Right cardiac atrium (tissue), 5 donors: ENCODE results near the gene RSPRY1. TPM values are rescaled to one million over a fixed set of nuclear protein-coding genes. Genes with fewer than 3 reads are reported as not detected.

Experiments
- ATAC-seq, 2 donors: fragments of 200-7000 bp; cut with Tn5 transposase; one replicate each; pipeline versions ENCODE4 v1.8.0 to v1.9.1; 2020; ENCODE audit warnings: moderate library complexity in 2 of 2, mild to moderate bottlenecking in 1 of 2
- DNase-seq, 3 donors: peaks; one replicate each; pipeline ENCODE4 v3.0.0-alpha.2; 2020
- H3K27ac ChIP-seq: one replicate; pipeline ENCODE4 v1.5.1; 2013; ENCODE audit warnings: mild to moderate bottlenecking, low read length, control low read depth, moderate library complexity
- H3K27me3 ChIP-seq: one replicate; pipeline ENCODE4 v1.6.1; 2013; ENCODE audit not compliant: control insufficient read depth, insufficient read depth
- H3K4me1 ChIP-seq: one replicate; pipeline ENCODE4 v1.6.1; 2013; ENCODE audit warnings: low read length; ENCODE audit not compliant: control insufficient read depth, insufficient read depth
- H3K4me3 ChIP-seq: one replicate; pipeline ENCODE4 v1.5.1; 2013; ENCODE audit warnings: low read length, control low read depth
- H3K9me3 ChIP-seq: one replicate; pipeline ENCODE4 v1.6.1; 2013; ENCODE audit warnings: low read length; ENCODE audit not compliant: control insufficient read depth
- WGBS: extraction: QIAGEN DNeasy Blood & Tissue Kit; methylation state at CpG from one replicate; pipeline ENCODE4 v1.1.7; 2013; 5-methylcytosine and 5-hydroxymethylcytosine counted together
- intact Hi-C, 4 donors: fragments of 100-400 bp; cut with DNase I; formaldehyde crosslinking; loops; one replicate each; pipeline versions ENCODE4 v1.11.0 to v1.14.0; 2022 to 2023
- polyA plus RNA-seq: library from polyadenylated mRNA; stranded (reverse); fragments of 200-250 nt; gene quantifications from one replicate; pipeline ENCODE4 v1.2.3, GENCODE V29; 2013
- total RNA-seq, 4 donors: library from RNA; stranded (reverse); fragmentation: NEBNext Ultra II Directional; extraction: Animal tissue kit (Norgen Biotek cat#: 25700); gene quantifications; one replicate each; pipeline ENCODE4 v1.2.1, GENCODE V29; 2021
- donor health status: healthy with polysubstance abuse.
- donor health status: DM: no; HTN: yes; CAD: no.
- donor health status: DM: no; HTN: no; CAD: no.
- donor health status: DM: no; HTN: yes; CAD: no; lungs with severe emphysema.
- donor health status: DM: yes; HTN: yes; CAD: no.

Gene RSPRY1
- total and polyA plus RNA-seq, 5 donors, result 7.3 to 21.1 (median 15.5) TPM

GRCh38 chr16:57256601-57257395 is 70.7 kb downstream of the RSPRY1 start:
- H3K4me3 ChIP-seq, result no peak overlapping the region
- no peaks in the 10 kb centered on the region for H3K9me3 ChIP-seq
- WGBS, result 83% methylated on average over 16 of the region's 16 CpGs
- DNase-seq (no peak), ATAC-seq (no peak)
- intact Hi-C loops, result no loop called here
- no peaks in the 10 kb centered on the region for H3K27me3 ChIP-seq
- no peak overlapping the region for H3K27ac ChIP-seq
- no peaks in the 10 kb centered on the region for H3K4me1 ChIP-seq

DNA sequence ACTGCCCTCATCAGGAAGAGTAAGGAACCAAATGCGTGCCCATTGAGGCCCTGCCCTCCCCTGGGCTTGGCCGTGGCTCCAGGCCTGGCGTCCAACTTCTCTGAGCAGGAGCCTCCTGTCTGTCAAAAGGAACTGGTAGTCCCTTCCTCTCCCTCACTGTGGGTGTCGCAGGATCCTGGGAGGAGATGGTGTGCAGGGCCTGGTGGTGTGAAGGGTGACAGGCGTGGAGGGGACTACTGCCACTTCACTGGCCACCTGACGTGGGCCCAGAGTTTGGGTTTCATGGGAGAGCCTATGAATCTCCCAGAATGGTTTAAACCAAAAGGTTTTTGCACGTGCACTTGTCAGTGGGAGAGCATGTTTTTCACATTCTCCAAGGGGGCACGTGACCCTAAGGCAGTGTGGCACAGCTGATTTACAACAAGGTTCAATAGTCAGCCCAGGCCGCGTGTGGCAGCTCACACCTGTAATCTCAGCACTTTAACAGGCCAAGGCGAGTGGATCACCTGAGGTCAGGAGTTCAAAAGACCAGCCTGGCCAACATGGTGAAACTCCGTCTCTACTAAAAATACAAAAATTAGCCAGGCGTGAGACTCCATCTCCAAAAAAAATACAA is 71.4 kb downstream of the RSPRY1 start:
- no peak overlapping the region for H3K27ac ChIP-seq
- ATAC-seq (no peak), DNase-seq (no peak)
- H3K4me1 ChIP-seq, result no peaks in the 10 kb centered on the region
- no peak overlapping the region for H3K4me3 ChIP-seq
- H3K9me3 ChIP-seq, result no peaks in the 10 kb centered on the region
- WGBS, result 84% methylated on average over 13 of the region's 13 CpGs
- no peaks in the 10 kb centered on the region for H3K27me3 ChIP-seq
- intact Hi-C loops, result no loop called here

GRCh38 chr16:57258226-57258909 is 72.2 kb downstream of the RSPRY1 start:
- Histone ChIP-seq H3K27ac (no peak overlapping the region), H3K27me3 (no peaks in the 10 kb centered on the region), H3K4me1 (no peaks in the 10 kb centered on the region), H3K4me3 (no peak overlapping the region), H3K9me3 (no peaks in the 10 kb centered on the region)
- intact Hi-C loops, result no loop called here
- ATAC-seq, result no peak
- DNase-seq, result no peak
- WGBS, result 94% methylated on average over 18 of the region's 18 CpGs

GRCh38 chr16:57258910-57259475 is 72.9 kb downstream of the RSPRY1 start:
- DNase-seq, result no peak
- intact Hi-C loops, result no loop called here

DNA sequence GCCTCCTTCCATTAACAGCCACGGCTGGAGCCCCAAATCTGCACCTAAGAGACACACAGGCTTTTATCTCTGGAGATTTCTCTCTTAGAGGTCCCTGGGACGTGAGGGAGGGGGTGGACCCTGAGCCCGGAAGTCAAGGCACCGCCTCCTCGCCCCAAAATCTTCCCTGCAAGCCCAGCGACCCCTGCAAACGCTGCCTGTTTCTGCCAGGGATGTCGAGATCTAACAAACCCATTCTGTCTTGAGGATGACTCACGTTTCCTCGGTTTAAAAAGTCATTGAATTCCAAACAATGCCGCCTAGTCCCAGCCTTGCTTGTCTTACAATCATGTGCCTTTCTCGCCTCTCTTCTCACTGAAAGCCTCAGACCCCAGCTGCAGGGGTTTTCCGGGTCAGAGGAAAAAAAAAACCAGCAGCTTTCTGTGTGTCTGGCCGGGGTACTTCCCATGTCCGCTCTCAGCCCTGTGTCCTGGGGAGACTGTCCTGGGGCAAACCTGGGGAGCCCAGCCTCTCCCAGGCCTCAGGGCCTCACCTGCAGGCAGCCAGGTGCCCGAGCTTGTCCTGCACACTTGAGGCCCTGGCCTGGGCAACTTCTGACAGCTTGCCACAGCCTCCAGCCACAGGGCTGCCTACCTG is 74.3 kb downstream of the RSPRY1 start:
- H3K27ac ChIP-seq, result peak overlapping the region; percentile 46
- ATAC-seq, result peak in 1 of 2 donors; percentile 76
- no peaks in the 10 kb centered on the region for H3K4me1 ChIP-seq
- no peaks in the 10 kb centered on the region for H3K27me3 ChIP-seq
- WGBS, result 34% methylated on average over 16 of the region's 16 CpGs
- DNase-seq, result no peak
- H3K4me3 ChIP-seq, result no peak overlapping the region
- intact Hi-C loops, result no loop called here
- H3K9me3 ChIP-seq, result no peaks in the 10 kb centered on the region

More at GRCh38 chr16:57258910-57259475, 72.9 kb downstream of the RSPRY1 start:
- Histone ChIP-seq H3K9me3 (no peaks in the 10 kb centered on the region), H3K4me3 (no peak overlapping the region), H3K27me3 (no peaks in the 10 kb centered on the region), H3K27ac (no peak overlapping the region), H3K4me1 (no peaks in the 10 kb centered on the region)
- WGBS, result 81% methylated on average over 1 of the region's 1 CpG
- no peak for ATAC-seq

DNA sequence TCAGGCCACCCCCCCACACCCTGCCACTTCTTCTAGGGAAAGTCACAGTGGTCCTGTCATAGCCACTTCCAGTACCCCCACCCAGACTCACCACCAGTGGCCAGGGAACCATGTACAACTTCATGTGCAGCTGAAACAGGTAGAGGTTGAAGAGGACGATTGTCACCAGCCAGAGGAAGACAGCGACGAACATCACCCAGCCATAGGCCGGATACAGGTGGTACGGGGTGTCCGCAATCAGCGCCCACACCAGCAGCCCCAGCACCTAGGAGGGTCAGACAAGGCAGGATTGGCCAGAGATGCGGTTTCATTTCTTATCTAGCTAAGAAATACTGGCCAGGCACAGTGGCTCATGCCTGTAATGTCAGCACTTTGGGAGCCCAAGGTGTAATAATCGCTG is 75.7 kb downstream of the RSPRY1 start:
- 94% methylated on average over 9 of the region's 9 CpGs for WGBS
- no peaks in the 10 kb centered on the region for H3K4me1 ChIP-seq
- intact Hi-C loops, result no loop called here
- no peak for ATAC-seq
- H3K4me3 ChIP-seq, result no peak overlapping the region
- H3K27me3 ChIP-seq, result no peaks in the 10 kb centered on the region
- no peaks in the 10 kb centered on the region for H3K9me3 ChIP-seq
- H3K27ac ChIP-seq, result no peak overlapping the region
- no peak for DNase-seq

- no peak for DNase-seq
- no peaks in the 10 kb centered on the region for H3K27me3 ChIP-seq
- H3K9me3 ChIP-seq, result no peaks in the 10 kb centered on the region
- 80% methylated on average over 17 of the region's 17 CpGs for WGBS
- H3K4me3 ChIP-seq, result no peak overlapping the region
- no peaks in the 10 kb centered on the region for H3K4me1 ChIP-seq
- intact Hi-C loops, result no loop called here
- no peak overlapping the region for H3K27ac ChIP-seq
- no peak for ATAC-seq
Measured at GRCh38 chr16:57262841-57263540, 76.9 kb downstream of the RSPRY1 start.

GRCh38 chr16:57263541-57264351 is 77.6 kb downstream of the RSPRY1 start:
- WGBS, result 85% methylated on average over 18 of the region's 18 CpGs
- Histone ChIP-seq H3K4me3 (no peak overlapping the region), H3K9me3 (no peaks in the 10 kb centered on the region), H3K4me1 (no peaks in the 10 kb centered on the region), H3K27me3 (no peaks in the 10 kb centered on the region), H3K27ac (no peak overlapping the region)
- DNase-seq (no peak), ATAC-seq (no peak)
- intact Hi-C loops, result no loop called here

DNA sequence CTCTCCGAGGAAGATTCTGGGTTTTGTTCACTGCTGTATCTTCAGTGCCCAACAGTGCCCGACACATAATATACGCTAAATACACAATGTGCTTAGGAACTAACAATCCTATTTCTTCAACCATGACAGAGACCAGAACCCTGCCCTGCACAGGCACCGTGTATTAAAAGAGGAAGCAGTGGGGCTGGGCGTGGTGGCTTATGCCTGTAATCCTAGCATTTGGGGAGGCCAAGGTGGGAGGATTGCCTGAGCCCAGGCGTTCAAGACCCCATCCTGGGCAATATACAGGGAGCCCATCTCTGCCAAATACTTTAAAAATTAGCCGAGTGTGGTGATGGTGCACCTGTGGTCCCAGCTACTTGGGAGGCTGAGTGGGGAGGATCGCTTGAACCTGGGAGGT is 78.3 kb downstream of the RSPRY1 start:
- intact Hi-C loops, result no loop called here
- DNase-seq (no peak), ATAC-seq (no peak)
- Histone ChIP-seq H3K27ac (no peak overlapping the region), H3K4me1 (peaks cover 2% of the 10 kb centered on the region), H3K27me3 (no peaks in the 10 kb centered on the region), H3K9me3 (no peaks in the 10 kb centered on the region), H3K4me3 (no peak overlapping the region)
- WGBS, result 90% methylated on average over 8 of the region's 8 CpGs

- WGBS, result 94% methylated on average over 11 of the region's 11 CpGs
- no peaks in the 10 kb centered on the region for H3K27me3 ChIP-seq
- intact Hi-C loops, result no loop called here
- peak overlapping the region; percentile 25 for H3K27ac ChIP-seq
- no peak for ATAC-seq
- H3K9me3 ChIP-seq, result no peaks in the 10 kb centered on the region
- H3K4me3 ChIP-seq, result no peak overlapping the region
- peaks cover 3% of the 10 kb centered on the region for H3K4me1 ChIP-seq
- no peak for DNase-seq
Measured at GRCh38 chr16:57264950-57265371, 78.8 kb downstream of the RSPRY1 start.
